Loucy (cell line): ENCODE data around the gene TARS2.
A peak's percentile ranks its signal among the peaks of the same experiment; 100 is the strongest.

Experiments used
- H2AFZ ChIP-seq: fragments of 200-600 bp; sonication (generic); 2 replicates; pipeline ENCODE4 v1.6.0; 2016; ENCODE audit warnings: antibody characterized with exemption, mild to moderate bottlenecking, low read length, moderate library complexity
- H3F3A ChIP-seq: fragments of 200-600 bp; 2 replicates; pipeline ENCODE4 v1.6.0; 2016; ENCODE audit warnings: antibody characterized with exemption, low read depth, mild to moderate bottlenecking
- H3K27me3 ChIP-seq: fragments of 200-600 bp; sonication (generic); 2 replicates; pipeline ENCODE4 v1.6.1; 2014; ENCODE audit warnings: low read length, mild to moderate bottlenecking; ENCODE audit not compliant: insufficient read depth, poor library complexity, severe bottlenecking
- H3K36me3 ChIP-seq: fragments of 200-600 bp; sonication (generic); 2 replicates; pipeline ENCODE4 v1.6.1; 2016; ENCODE audit warnings: low read length; ENCODE audit not compliant: insufficient read depth
- H3K4me1 ChIP-seq: fragments of 200-600 bp; sonication (generic); 2 replicates; pipeline ENCODE4 v1.5.1; 2014; ENCODE audit warnings: low read length, mild to moderate bottlenecking; ENCODE audit not compliant: insufficient read depth, poor library complexity, severe bottlenecking
- H3K4me2 ChIP-seq: fragments of 200-600 bp; sonication (generic); 2 replicates; pipeline ENCODE4 v1.6.0; 2014; ENCODE audit warnings: antibody characterized with exemption, low read length, low read depth, mild to moderate bottlenecking; ENCODE audit not compliant: poor library complexity, severe bottlenecking
- H3K4me3 ChIP-seq: fragments of 200-600 bp; sonication (generic); 2 replicates; pipeline ENCODE4 v1.5.1; 2014; ENCODE audit warnings: low read length, mild to moderate bottlenecking, mixed read lengths; ENCODE audit not compliant: poor library complexity, severe bottlenecking
- H3K79me2 ChIP-seq: fragments of 200-600 bp; sonication (generic); 2 replicates; pipeline ENCODE4 v1.6.1; 2014; ENCODE audit warnings: low read length; ENCODE audit not compliant: insufficient read depth
- H3K9ac ChIP-seq: fragments of 200-600 bp; sonication (generic); 2 replicates; pipeline ENCODE4 v1.6.0; 2014; ENCODE audit warnings: mild to moderate bottlenecking, low read depth, low read length, moderate library complexity; ENCODE audit not compliant: poor library complexity, severe bottlenecking
- H3K9me2 ChIP-seq: fragments of 200-600 bp; sonication (generic); replicated peaks from 2 replicates; pipeline ENCODE4 v1.6.1; 2016; ENCODE audit warnings: low read depth, low read length, mixed read lengths
- H3K9me3 ChIP-seq: fragments of 200-600 bp; sonication (generic); 2 replicates; pipeline ENCODE4 v1.6.1; 2014; ENCODE audit warnings: mild to moderate bottlenecking, antibody characterized with exemption, low read length, low read depth; ENCODE audit not compliant: insufficient read depth
- H4K20me1 ChIP-seq: fragments of 200-600 bp; sonication (generic); 2 replicates; pipeline ENCODE4 v1.6.0; 2014; ENCODE audit warnings: antibody characterized with exemption, low read length, mild to moderate bottlenecking; ENCODE audit not compliant: insufficient read depth, poor library complexity, severe bottlenecking
- EZH2phosphoT487 ChIP-seq: fragments of 200-600 bp; IDR thresholded peaks from 2 replicates; pipeline ENCODE4 v1.6.1; 2018; ENCODE audit warnings: antibody characterized with exemption, mild to moderate bottlenecking, moderate library complexity, borderline replicate concordance
- TF ChIP-seq, protein P1 (sequence below): fragments of 200-600 bp; sonication (generic); conservative IDR thresholded peaks from 2 replicates; pipeline ENCODE4 v1.5.1; 2014; ENCODE audit warnings: mild to moderate bottlenecking, antibody characterized with exemption, low read length

The TARS2 gene

DNA sequence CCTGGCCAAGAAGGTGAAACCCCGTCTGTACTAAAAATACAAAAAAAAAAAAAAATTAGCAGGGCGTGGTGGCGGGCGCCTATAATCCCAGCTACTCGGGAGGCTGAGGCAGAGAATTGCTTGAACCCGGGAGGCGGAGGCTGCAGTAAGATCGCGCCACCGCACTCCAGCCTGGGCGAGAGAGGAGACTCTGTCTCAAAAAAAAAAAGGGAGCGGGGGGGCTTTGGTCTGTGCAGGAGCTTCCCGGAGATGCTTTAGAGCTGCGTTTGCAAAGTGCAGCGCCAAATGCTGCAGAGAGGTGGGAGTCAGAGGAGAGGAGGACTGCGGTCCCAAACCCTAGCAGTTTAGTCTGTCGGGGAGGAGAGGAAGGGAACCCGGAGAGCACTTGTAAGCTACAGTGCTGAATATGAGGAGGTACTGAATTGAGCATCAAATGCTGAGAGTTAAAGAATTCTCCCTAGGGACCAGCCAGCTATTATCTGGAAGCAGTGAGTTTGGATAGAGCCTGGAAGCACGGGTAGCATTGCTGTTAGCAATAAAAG lies 28.9 kb downstream of the TARS2 start:
- Histone ChIP-seq H4K20me1 (no peaks in the 10 kb centered on the region), H3K27me3 (no peaks in the 10 kb centered on the region), H3K9ac (peak overlapping the region; percentile 69), H3K4me3 (peak overlapping the region; percentile 78), H3K36me3 (no peaks in the 10 kb centered on the region), H3K9me2 (no peaks in the 10 kb centered on the region), H3K4me1 (peaks cover 11% of the 10 kb centered on the region), H3K4me2 (peak overlapping the region; percentile 83), H3K79me2 (no peaks in the 10 kb centered on the region), H3K9me3 (no peaks in the 10 kb centered on the region), H3F3A (no peaks in the 10 kb centered on the region), H2AFZ (peak overlapping the region; percentile 96)
- TF ChIP-seq, protein P1, sequence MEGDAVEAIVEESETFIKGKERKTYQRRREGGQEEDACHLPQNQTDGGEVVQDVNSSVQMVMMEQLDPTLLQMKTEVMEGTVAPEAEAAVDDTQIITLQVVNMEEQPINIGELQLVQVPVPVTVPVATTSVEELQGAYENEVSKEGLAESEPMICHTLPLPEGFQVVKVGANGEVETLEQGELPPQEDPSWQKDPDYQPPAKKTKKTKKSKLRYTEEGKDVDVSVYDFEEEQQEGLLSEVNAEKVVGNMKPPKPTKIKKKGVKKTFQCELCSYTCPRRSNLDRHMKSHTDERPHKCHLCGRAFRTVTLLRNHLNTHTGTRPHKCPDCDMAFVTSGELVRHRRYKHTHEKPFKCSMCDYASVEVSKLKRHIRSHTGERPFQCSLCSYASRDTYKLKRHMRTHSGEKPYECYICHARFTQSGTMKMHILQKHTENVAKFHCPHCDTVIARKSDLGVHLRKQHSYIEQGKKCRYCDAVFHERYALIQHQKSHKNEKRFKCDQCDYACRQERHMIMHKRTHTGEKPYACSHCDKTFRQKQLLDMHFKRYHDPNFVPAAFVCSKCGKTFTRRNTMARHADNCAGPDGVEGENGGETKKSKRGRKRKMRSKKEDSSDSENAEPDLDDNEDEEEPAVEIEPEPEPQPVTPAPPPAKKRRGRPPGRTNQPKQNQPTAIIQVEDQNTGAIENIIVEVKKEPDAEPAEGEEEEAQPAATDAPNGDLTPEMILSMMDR: no peak
- no peak for TF ChIP-seq EZH2phosphoT487

- Histone ChIP-seq H3K4me2 (peak overlapping the region; percentile 83), H3K9ac (peak overlapping the region; percentile 69), H3K36me3 (no peaks in the 10 kb centered on the region), H3K4me3 (peak overlapping the region; percentile 78), H3F3A (no peaks in the 10 kb centered on the region), H3K27me3 (no peaks in the 10 kb centered on the region), H3K4me1 (peaks cover 11% of the 10 kb centered on the region), H3K9me2 (no peaks in the 10 kb centered on the region), H3K79me2 (no peaks in the 10 kb centered on the region), H3K9me3 (no peaks in the 10 kb centered on the region), H2AFZ (peak overlapping the region; percentile 96), H4K20me1 (no peaks in the 10 kb centered on the region)
- TF ChIP-seq, protein P1: peak; percentile 45; the same call in 1 of the 2 replicates
- TF ChIP-seq EZH2phosphoT487: no peak
Measured at GRCh38 chr1:150516616-150517015, 29.4 kb downstream of the TARS2 start.

GRCh38 chr1:150521196-150521968 lies 34.2 kb downstream of the TARS2 start:
- no peak overlapping the region for H3K4me2 ChIP-seq
- no peaks in the 10 kb centered on the region for H3K79me2 ChIP-seq
- no peaks in the 10 kb centered on the region for H4K20me1 ChIP-seq
- H2AFZ ChIP-seq: no peak overlapping the region
- H3K9me2 ChIP-seq: no peaks in the 10 kb centered on the region
- H3F3A ChIP-seq: no peaks in the 10 kb centered on the region
- peaks cover 8% of the 10 kb centered on the region for H3K4me1 ChIP-seq
- H3K36me3 ChIP-seq: no peaks in the 10 kb centered on the region
- TF ChIP-seq EZH2phosphoT487: no peak
- TF ChIP-seq, protein P1: no peak
- H3K9ac ChIP-seq: no peak overlapping the region
- no peak overlapping the region for H3K4me3 ChIP-seq
- no peaks in the 10 kb centered on the region for H3K9me3 ChIP-seq
- no peaks in the 10 kb centered on the region for H3K27me3 ChIP-seq
